HG02943 (cell line): ENCODE measurements around the gene CARD10.

Experiments used
- ATAC-seq: cut with Tn5 transposase; IDR thresholded peaks from one replicate; pipeline ENCODE4 v1.9.1; 2021; ENCODE audit warnings: mild to moderate bottlenecking, low read depth, moderate library complexity; ENCODE audit not compliant: unreplicated experiment

CARD10 gene

DNA sequence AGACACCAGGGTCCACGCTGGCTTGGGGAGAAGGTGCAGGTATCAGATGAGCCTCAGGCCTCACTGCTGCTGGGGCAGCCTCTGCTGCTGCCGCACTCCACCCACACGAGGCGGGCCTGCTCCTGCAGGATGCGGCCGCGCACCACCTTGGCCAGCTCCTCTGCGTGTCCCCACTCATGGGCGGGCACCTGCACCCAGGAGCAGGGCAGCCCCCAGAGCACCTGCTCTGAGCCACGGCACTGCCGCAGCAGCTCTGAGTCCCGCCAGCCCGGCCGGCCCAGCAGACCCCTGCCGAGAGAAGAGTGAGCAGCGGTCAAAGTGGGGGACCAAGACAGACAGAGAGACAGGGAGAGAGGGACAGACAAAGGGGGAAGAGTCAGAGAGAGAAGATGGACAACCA, 28.1 kb downstream of the CARD10 start:
- no peak for ATAC-seq

DNA sequence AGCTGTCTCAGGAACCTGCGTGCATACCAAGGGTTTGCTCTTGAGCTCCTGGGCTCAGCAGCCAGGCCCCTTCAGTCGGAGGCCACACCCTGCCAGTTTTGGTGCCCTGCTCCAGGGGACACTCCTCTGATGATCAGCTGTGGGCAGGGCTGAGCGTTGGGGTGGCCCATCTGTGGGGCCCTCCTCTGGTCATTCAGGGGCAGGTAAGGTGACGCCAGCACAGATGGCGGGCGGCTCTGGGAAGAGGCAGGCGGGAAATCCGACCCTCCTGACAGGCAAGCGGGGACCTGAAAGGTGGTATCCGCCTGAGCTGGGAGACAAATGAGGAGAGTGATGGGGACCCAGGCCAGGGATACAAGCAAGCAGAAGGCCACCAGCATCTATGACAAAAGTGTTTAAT, 29.2 kb downstream of the CARD10 start:
- no peak for ATAC-seq

DNA sequence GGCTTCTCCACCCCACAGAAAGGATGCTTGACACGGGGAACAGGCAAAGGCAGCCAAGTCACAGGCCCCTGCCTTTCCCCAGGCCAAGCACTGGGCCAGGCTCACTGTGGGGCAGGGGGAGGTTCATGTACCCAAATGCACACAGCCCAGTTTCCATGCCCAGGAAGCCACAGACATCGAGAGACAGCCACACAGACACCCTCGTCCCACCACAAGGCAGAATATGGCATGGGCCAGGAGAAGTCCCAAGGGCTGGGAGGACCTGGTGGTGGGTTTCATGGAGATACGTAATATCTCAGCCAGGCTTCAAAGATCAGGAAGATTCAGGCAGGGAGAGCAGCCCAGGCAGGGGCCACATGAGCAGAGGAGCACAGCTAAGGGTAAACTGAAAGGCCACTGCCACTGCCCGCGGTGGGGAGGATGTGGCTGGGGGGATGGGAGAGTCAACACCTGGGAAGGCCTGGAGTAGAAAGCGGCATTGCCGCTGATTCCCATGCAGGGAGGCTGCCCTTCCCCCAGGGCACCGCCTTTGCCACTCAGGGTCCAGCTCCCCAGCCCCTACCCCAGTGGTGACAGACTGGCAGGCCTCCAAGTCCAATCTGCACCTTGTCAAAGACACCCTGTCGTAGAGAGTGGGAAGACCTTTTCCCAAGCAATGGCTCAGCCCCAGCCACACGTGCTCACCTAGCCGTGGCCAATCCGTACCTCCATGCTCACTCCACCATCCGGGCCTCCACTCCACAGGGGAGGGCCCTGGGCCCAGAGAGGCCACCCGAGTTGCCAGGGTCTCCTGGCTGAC, 30.7 kb downstream of the CARD10 start:
- ATAC-seq = no peak

DNA sequence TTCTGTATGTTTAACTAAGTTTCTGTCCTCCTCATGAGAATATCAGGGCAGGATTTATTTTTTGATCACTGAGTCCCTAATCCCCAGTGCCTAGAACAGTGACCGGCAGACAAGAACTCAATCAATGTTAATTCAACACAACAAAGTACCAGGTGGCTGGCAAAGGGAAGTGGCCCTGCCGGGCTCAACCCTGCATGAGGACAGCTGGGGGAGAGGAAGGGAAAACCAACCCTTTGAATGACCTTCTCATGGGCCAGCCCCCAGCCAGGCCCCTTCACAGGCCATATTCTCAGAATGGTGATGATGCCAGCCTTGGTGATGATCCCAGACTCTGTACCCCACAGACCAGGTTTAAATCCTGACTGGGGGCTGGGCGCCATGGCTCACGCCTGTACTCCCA, 31.6 kb downstream of the CARD10 start:
- no peak for ATAC-seq

DNA sequence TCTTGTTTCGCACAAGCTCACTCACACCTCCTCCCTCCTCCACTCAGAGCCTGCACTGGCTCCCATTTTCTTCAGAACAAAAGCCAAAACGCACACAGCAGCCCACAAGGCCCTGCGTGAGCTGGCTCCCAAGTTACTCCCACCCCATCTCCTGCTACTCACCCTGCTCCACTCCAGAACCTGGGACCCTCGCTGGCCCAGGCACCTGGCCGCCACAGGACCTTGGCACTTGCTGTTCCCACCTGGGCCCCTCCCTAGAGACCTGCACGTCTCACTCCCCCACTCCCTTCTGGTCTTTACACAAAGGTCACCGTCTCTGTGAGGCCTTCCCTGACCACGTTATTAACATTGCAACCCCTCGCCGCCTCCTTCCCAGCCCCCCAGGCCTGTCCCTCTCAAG, 32.1 kb downstream of the CARD10 start:
- ATAC-seq = no peak

DNA sequence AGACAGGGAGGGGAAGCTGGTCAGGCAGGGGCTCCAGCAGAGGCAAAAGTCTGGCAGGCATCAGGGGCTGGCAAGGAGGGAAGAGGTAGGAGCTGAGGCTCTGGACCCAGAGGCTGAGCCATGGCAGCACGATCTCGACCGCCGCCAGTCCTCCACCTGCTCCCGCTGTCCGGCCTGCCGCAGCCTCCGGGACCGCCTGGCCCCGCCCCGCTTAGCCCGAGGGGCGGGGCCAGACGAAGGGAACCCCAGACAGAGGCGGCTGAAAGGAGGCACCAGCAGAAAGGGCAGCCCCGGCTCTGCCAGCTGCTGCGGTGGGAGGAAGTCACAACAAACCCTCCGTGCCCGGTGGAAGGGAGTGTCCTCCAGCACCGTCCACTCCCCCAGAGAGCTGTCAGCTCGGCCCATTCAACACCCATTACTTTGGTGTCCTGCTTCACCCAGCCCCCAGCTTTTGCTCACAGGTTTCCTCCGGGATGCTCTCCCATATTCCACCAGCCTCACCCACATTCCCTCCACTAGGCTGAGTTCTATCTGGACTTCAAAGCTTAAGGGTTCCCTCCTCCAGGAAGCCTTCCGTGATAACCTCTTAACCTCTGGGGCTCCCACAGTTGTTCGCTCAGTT, 32.9 kb downstream of the CARD10 start, which contains the start of gene MFNG:
Gene MFNG, minus strand, starts transcription at position 161 of the 622 bp plus-strand sequence. CDS start 207 bp downstream, outside the sequence.
- no peak for ATAC-seq

DNA sequence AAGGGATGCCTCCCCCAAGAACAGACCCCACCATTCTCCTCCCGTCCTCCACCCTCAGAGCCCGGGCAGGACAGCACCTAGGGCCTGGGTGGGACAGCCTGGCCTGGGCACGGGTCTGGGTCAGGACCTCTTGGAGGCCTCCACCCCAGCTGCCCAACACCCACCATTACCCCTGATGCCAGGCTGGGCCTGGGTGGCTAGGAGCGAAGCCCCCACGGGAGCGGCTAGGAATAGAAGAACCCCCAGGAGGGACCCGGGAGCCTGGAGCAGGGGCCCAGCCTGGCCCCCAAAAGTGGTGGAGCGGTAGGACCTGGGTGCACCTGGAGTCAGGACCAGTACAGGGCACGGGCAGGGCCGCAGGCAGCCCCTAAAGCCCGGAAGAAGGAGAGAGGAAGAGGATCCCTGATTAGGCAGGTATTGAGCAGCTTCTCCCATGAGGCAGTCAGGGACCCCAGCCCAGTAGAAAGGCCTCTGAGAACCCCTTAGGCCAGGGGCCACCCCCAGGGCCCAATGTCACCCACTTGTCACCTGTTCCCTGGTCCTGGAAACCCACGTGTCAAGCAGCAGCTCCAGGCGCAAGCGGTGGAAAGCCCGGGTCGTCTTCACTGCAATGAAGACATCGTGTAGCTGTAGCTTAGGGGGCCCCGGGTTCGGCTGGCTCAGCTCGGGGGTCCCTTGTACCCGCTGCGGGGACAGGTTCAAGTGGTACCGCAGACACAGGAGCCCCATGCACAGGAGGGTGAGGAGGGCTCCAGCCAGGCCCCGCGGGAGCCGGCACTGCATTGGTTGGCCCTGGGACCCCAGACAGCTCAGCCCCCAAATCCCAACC, 33.6 kb downstream of the CARD10 start:
- ATAC-seq = no peak

DNA sequence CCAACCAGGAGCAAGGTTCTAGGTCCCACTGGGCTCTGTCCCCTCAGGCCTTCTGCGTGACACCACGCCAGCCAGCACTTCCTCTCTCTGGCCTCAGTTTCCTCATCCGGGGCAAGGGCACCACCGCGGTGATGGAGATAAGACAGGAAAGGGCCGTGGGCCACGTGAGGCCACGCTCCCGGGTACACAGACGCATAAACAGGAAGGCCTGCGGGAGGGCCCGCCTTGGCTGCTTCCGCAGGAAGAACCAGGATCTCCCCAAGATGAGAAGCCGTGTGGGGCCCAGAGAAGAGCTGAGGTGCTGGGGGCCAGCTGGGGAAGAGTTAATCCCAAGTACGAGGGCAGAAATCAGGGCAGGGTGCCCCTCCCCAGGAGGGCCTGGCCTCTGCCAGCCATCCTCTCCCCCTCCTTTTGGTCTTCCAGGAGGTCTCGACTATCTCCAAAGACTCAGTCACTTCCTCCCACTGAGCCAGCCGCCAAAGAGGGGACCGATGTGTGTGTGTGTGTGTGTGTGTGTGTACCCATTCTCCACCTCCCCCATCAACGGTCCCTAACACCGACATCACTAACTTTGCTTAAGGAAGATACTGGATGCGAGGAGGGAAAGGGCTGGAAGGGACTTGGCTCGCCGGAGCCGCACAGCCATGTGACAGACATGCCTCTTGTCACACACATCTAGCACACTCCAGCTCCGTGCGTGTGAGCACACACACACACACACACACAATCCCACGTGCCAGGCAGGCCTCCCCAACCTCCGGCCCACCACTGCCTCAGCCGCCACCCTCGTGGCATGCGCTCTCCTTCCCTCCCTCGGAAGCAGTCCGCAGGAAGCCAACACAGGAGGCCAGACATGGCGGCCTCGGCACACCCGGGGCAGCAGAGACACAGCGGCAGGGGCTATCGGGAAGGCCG, 34.5 kb downstream of the CARD10 start:
- no peak for ATAC-seq

DNA sequence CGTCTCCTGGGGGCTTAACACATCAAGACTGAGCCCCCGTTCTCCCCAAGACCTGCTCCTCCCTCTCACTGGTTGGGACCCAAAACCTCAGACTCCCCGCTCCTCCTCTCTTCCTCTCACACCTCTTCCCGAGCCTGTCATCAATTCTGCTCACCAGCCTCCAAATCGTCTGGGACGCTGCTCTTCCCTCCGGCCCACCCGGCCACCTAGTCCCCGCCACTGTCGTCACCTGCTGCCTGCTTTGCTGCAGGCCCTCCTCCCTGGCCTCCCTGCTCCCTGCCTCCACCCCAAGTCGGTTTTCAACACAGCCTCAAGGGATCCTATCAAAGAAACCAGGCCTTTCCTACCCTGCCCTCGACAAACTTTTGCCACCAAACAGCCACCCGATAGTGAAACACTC, 36.2 kb downstream of the CARD10 start:
- no peak for ATAC-seq

DNA sequence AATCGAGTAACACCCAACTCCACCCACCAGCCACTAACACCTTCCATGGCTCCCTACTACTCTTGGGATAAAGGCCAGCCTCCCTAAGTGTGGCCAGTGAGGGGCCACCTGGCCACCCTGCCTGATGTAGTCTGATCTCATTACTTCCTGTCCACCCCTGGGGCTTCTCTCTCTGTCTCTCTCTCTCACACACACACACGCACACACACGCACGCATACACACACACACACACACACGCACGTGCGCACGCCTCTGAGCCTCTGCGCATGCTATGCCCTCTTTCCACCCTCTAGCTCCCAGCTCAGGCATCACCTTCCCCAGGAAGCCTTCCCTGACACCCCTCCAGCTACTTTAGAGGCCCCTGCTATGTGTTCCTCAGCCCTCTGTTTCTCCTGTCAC, 37.0 kb downstream of the CARD10 start:
- no peak for ATAC-seq

DNA sequence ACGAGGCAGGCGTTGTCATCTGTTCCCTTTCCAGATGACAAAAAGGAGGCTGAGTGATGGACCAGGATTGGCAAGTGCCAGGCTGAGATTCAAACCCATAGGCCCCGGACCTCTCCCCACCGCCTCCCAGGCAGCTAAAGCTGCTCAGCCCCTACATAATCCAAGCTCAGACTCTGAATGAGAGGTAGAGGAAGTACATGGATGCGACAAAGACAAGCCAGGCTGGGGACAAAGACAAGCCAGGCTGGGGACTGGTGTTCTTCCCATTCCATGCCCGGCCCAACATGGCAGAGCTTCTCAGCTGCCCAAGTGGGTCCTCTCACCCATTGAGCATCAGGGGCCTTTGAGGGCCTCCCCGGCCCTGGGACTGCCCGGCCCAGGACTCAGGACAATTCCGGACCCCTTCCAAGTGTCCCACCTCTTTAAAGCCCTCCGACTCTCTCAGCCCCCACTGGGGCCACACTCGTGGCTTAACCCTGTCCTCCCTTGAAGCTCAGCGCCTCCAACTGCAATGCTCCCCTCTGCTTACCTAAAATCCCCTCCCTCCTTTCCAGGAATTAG, 37.8 kb downstream of the CARD10 start:
- ATAC-seq = no peak

DNA sequence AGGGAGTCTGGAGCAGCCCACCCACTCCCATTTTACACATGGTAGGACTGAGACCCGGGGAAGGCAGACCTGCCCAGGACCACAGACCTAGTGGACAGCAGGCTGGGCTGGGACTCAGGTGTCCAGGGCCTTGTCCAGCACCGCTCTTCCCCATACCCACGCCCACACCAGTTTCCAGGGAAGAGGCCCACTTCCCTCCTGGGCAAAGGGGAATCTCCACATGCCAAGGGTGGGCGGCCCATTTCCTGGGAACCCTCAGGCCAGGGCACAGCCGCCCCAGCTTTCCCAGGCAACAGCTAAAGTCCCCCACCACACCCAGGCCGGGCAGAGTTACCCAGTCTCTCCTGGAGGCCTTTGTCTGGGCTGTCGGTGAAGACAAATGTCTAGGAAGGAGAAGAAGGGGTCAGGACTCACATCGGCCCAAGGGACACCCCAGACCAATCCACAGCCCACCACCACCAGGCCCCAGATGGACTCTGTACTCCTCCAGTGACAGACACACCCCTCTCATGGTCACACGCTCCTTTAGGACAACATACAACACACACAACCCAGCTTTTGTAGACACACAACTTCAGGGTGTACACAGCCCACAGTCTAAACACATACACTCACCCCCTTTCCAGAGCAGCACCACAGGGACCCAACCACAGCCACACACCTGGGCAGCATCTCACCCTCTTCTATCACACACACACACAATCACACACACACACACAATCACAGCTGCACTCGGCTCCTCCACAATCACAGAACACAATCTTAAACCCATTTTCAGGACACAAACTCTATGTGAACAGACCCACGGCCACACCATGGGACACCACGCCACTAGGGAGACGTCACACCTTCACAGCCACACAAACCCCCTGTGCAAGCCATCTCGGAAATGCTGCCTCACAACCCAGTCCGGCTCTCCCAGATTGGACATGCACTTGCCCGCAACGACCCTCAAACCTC, 38.5 kb downstream of the CARD10 start:
- no peak for ATAC-seq

DNA sequence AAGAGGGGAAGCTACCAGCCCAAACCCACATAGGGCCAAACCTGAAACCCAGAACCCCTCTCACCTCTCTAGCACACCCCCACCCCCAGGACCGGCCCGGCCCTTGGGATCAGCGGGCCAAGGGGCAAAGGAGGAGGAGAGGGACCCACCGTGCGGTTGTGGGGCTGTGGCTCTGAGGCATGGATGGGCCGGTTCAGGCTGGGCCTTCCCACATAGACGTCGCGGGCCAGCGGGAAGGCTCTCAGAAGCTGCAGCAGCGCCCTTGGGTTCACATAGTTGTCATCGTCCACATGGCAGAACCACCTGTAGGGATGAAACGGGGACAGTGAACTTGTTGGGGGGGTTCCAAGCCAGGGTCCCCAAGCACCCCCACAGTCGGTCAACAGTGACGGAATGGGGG, 40.0 kb downstream of the CARD10 start:
- no peak for ATAC-seq

DNA sequence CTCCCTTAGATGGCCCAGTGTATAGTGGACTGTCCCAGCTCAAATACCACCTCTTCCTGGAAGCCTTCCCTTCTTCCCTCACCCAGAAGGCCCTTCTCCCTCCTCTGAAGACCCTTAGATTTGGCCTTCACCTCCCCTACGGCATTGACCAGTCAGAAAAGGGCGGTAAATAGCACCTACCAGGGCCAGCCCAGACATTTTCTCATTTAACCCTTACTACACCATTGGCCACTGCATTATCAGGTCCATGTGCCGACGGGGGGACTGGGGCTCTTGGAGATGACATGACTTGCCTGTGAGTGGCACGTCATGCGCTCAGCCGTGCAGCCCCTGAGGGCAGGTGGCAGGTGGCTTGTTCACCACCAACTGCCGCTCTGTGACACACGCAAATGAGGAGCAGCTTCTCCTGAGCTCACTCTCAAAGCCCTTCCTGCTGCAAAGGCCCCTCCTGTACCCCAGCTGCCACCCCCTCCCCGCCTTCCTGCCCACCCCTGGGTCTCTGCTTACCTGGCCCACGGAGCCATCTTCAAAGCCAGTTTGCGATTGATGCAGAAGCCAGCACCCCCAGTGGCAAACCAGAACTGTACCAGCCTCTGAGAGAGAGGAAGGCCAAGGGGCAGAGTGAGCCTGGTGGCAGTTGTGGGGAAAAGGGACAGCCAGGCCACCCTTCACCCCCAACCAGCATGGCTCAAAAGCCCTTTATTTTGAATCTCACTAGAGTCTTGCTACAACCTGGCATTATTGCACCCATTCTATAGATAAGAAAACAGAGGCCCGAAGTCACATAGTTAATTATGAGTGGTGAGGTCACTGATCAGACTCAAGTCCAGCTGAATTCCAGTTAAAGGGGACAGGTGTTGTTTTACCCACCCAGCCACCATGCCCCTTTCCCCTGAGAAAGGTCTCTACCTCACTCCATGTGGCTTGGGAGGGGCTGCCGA, 42.6 kb downstream of the CARD10 start:
- ATAC-seq = no peak

DNA sequence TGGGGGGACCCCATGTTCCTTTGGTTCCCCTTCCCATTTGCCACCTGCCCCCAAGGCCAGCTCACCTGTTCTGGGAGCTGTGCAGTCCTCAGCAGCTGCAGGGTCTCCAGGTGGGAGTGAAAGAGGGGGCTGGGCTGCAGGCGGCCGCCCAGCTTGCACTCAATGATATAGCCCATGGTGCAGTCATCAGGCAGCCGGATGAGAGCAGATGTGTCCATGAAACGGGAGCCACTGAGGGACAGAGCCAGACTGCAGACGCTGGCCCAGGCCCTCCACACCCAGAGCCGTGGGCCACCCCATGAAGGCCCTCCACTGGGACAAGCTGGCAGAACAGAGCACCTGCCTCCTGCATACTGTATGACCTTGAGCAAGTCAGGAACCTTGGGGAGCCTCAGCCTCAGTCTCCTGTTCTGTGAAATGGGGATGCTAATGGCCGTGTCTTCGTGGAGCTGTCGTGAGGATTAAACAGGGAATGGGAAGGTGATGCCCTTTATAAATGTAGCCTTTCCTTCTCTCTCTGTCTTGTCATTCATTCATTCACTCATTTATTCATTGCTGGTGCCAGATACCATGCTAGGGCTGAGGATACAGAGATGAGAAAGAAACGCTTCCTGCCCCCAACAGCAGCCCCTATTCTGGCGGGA, 44.6 kb downstream of the CARD10 start:
- ATAC-seq = no peak

DNA sequence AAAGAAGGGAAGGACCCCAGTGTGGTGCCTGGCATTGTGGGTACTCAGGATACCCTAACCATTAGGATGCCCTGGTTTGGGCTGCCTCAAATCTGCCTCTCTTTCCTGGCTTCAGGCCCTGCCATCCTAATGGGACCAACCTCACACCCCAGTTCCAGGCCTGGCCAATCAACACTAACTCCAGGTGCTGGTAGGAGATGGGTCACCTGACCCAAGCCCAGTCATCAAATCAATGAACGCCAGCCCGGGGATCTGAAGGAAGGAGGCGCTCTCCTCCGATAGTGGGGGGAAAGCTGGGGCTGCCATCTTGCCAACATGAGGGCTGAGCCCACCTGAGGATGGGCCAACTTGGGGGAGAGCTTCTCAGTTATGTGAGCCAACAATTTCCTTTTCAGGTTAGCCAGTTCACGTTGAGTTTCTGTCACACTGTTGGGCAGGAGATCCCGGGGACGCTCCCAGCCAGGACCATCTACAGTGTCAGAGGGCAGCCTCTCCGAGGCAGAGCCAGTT, 45.7 kb downstream of the CARD10 start:
- ATAC-seq = no peak

DNA sequence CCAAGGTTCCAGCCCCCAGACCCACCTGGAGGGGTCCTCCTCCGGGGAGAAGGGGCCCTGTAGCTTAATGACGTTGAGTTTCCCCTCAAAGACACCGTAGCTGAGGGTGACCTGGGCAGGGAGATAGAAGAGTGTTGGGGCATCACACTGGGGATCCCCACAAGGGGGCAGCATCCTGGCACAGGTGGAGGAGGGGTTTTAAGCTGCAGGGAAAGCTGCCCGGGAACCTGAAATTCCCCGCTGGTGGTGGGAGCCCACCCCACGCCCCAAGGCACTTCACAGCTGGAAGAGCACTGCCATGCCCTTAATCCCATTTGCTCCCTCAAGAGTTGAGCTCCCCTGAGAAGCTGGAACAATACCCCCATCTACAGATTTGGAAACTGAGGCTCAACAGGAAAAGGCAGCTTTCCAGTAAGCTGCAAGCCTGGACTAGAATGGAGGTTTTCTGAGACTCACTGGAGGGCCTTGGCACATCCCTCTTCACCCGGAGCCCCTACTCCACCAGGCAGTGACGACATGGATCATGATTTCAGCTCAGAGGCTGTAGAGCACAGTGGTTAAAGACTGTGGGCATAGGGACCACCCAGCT, 46.7 kb downstream of the CARD10 start:
- no peak for ATAC-seq
